SHP77 treated with DMSO at 0.1 percent for 48 hours (cell line): Measurements from ENCODE around the gene LETM1.

Experiments used
- DNase-seq: peaks from one replicate; lab custom pipeline; 2025; lab: John Stamatoyannopoulos, UW

The LETM1 gene

GRCh38 chr4:1806596-1807331 is 49.2 kb downstream of the LETM1 start:
- DNase-seq = no peak

- DNase-seq = no peak
Measured at GRCh38 chr4:1806223-1806564, 49.8 kb downstream of the LETM1 start.

GRCh38 chr4:1805493-1806222 is 50.3 kb downstream of the LETM1 start:
- DNase-seq = no peak

GRCh38 chr4:1804638-1805492 is 51.1 kb downstream of the LETM1 start:
- DNase-seq = no peak

GRCh38 chr4:1803523-1804423 is 52.2 kb downstream of the LETM1 start:
- DNase-seq = no peak

GRCh38 chr4:1802720-1803522 is 53.0 kb downstream of the LETM1 start:
- DNase-seq = no peak

GRCh38 chr4:1802151-1802715 is 53.7 kb downstream of the LETM1 start:
- DNase-seq = no peak

- no peak for DNase-seq
Measured at GRCh38 chr4:1801286-1801958, 54.5 kb downstream of the LETM1 start.

- DNase-seq = no peak
Measured at GRCh38 chr4:1800805-1801204, 55.2 kb downstream of the LETM1 start.

GRCh38 chr4:1799387-1800375 is 56.3 kb downstream of the LETM1 start:
- DNase-seq = no peak

- DNase-seq = no peak
Measured at GRCh38 chr4:1798580-1799386, 57.2 kb downstream of the LETM1 start.

- DNase-seq = no peak
Measured at GRCh38 chr4:1797861-1798579, 57.9 kb downstream of the LETM1 start.

- no peak for DNase-seq
Measured at GRCh38 chr4:1797298-1797860, 58.6 kb downstream of the LETM1 start.

- DNase-seq = no peak
Measured at GRCh38 chr4:1796486-1797204, 59.3 kb downstream of the LETM1 start.

GRCh38 chr4:1795299-1796195 is 60.4 kb downstream of the LETM1 start:
- DNase-seq = no peak
